GM23248 (cell line): ENCODE measurements around the gene FRAT1. TPM values are rescaled to one million over a fixed set of nuclear protein-coding genes. Genes with fewer than 3 reads are reported as not detected.

Source experiments
- DNase-seq: peaks from one replicate; pipeline ENCODE4 v3.0.0-alpha.2; 2015
- H2AFZ ChIP-seq: fragments of 200-600 bp; sonication (generic); 2 replicates; pipeline ENCODE4 v1.6.1; 2016; ENCODE audit warnings: antibody characterized with exemption
- H3F3A ChIP-seq: fragments of 200-600 bp; sonication (generic); 2 replicates; pipeline ENCODE4 v1.6.1; 2016; ENCODE audit warnings: mild to moderate bottlenecking, antibody characterized with exemption, mixed run types; ENCODE audit not compliant: insufficient read depth
- H3K27ac ChIP-seq: fragments of 200-600 bp; sonication (generic); 2 replicates; pipeline ENCODE4 v1.5.1; 2016; ENCODE audit warnings: mild to moderate bottlenecking
- H3K27me3 ChIP-seq: fragments of 200-600 bp; sonication (generic); replicated peaks from 2 replicates; pipeline ENCODE4 v1.6.1; 2016; ENCODE audit warnings: mild to moderate bottlenecking; ENCODE audit not compliant: insufficient read depth
- H3K36me3 ChIP-seq: fragments of 200-600 bp; sonication (generic); 2 replicates; pipeline ENCODE4 v1.6.1; 2016; ENCODE audit warnings: low read depth, mild to moderate bottlenecking
- H3K4me1 ChIP-seq: fragments of 200-600 bp; sonication (generic); 2 replicates; pipeline ENCODE4 v1.6.1; 2016; ENCODE audit warnings: mild to moderate bottlenecking; ENCODE audit not compliant: insufficient read depth
- H3K4me2 ChIP-seq: fragments of 200-600 bp; sonication (generic); one replicate; pipeline ENCODE4 v1.6.1; 2016; ENCODE audit warnings: mild to moderate bottlenecking; ENCODE audit not compliant: unreplicated experiment
- H3K4me3 ChIP-seq: fragments of 200-600 bp; sonication (generic); 2 replicates; pipeline ENCODE4 v1.5.1; 2016; ENCODE audit warnings: mild to moderate bottlenecking
- H3K79me2 ChIP-seq: fragments of 200-600 bp; sonication (generic); 2 replicates; pipeline ENCODE4 v1.6.1; 2016; ENCODE audit warnings: mild to moderate bottlenecking; ENCODE audit not compliant: insufficient read depth
- H3K9ac ChIP-seq: fragments of 200-600 bp; sonication (generic); 2 replicates; pipeline ENCODE4 v1.6.1; 2016; ENCODE audit warnings: mild to moderate bottlenecking
- H3K9me2 ChIP-seq: fragments of 200-600 bp; sonication (generic); 2 replicates; pipeline ENCODE4 v1.6.1; 2016; ENCODE audit warnings: mixed run types, mild to moderate bottlenecking, moderate library complexity; ENCODE audit not compliant: insufficient read depth
- H3K9me3 ChIP-seq: fragments of 200-600 bp; sonication (generic); one replicate; pipeline ENCODE4 v1.6.1; 2017; ENCODE audit warnings: low read depth
- H4K20me1 ChIP-seq: fragments of 200-600 bp; sonication (generic); 2 replicates; pipeline ENCODE4 v1.6.0; 2016; ENCODE audit not compliant: insufficient read depth
- EZH2 ChIP-seq: fragments of 200-600 bp; sonication (generic); IDR thresholded peaks from 2 replicates; pipeline ENCODE4 v1.6.1; 2018; ENCODE audit warnings: antibody characterized with exemption, mild to moderate bottlenecking; ENCODE audit not compliant: insufficient read depth, poor library complexity, severe bottlenecking
- EZH2phosphoT487 ChIP-seq: fragments of 200-600 bp; sonication (generic); IDR thresholded peaks from 2 replicates; pipeline ENCODE4 v1.6.1; 2018; ENCODE audit warnings: antibody characterized with exemption, moderate library complexity, mild to moderate bottlenecking, low read depth; ENCODE audit not compliant: insufficient read depth
- WGBS, 2 experiments: methylation state at CpG; one replicate each; pipeline ENCODE4 v1.1.6; 2015 to 2017; ENCODE audit warnings: low lambda C conversion rate in 2 of 2, low coverage in 1 of 2; ENCODE audit errors: missing lambda C conversion rate in 2 of 2; 5-methylcytosine and 5-hydroxymethylcytosine counted together
- in situ Hi-C: fragments of 300-500 bp; cut with MboI; formaldehyde crosslinking; loops from 2 replicates; pipeline ENCODE4 v1.15.0; 2020
- polyA plus RNA-seq: library from polyadenylated mRNA; unstranded; fragments of >200 nt; fragmentation: Nextera tagmentation; extraction: Ambion mirVana; gene quantifications from 2 replicates; pipeline ENCODE4 v1.2.1, GENCODE V29; 2016
- total RNA-seq: library from RNA; depleted of rRNA; stranded (reverse); fragments of >200 nt; shearing (Covaris generic); gene quantifications from 2 replicates; pipeline ENCODE4 v1.2.3, GENCODE V29; 2014

Gene FRAT1
- total and polyA plus RNA-seq, 2 experiments from 2014 or later, result 0.44 to 1.8 TPM

DNA sequence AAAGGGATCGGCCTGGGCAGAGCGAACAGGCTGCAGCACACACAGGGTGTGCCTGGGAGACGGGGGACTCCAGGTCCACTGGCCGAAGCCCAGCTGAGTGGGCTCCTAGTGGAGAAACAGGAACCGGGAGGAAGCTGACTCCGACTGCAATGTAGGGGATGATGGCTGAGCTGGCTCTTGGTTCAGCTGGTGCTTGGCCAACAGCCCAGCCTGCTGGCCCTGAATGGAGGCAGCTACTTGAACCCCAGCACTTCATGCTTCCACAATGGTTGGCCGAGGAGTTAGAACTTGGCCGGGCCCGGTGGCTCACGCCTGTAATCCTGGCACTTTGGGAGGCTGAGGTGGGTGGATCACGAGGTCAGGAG lies 42.4 kb downstream of the FRAT1 start:
- TF ChIP-seq EZH2phosphoT487 (no peak), EZH2 (no peak)
- Histone ChIP-seq H3K9me3 (no peaks in the 10 kb centered on the region), H2AFZ (no peak overlapping the region), H3K27ac (no peak overlapping the region), H3K9ac (no peak overlapping the region), H3F3A (no peaks in the 10 kb centered on the region), H4K20me1 (no peaks in the 10 kb centered on the region), H3K36me3 (no peaks in the 10 kb centered on the region), H3K4me1 (no peaks in the 10 kb centered on the region), H3K4me2 (no peak overlapping the region), H3K79me2 (no peaks in the 10 kb centered on the region), H3K9me2 (no peaks in the 10 kb centered on the region), H3K4me3 (no peak overlapping the region), H3K27me3 (no peaks in the 10 kb centered on the region)
- WGBS, 2 experiments, result 83 to 84% methylated on average over 11 of the region's 11 CpGs
- DNase-seq, result no peak
- in situ Hi-C loops, result no loop called here

GRCh38 chr10:97362310-97363033 lies 43.4 kb downstream of the FRAT1 start:
- Histone ChIP-seq H3K36me3 (no peaks in the 10 kb centered on the region), H3K9me2 (no peaks in the 10 kb centered on the region), H3K27me3 (no peaks in the 10 kb centered on the region), H3K4me3 (no peak overlapping the region), H3K79me2 (no peaks in the 10 kb centered on the region), H4K20me1 (no peaks in the 10 kb centered on the region), H3K9me3 (no peaks in the 10 kb centered on the region), H3K9ac (no peak overlapping the region), H3F3A (no peaks in the 10 kb centered on the region), H3K4me2 (no peak overlapping the region), H3K27ac (no peak overlapping the region), H2AFZ (no peak overlapping the region), H3K4me1 (no peaks in the 10 kb centered on the region)
- TF ChIP-seq EZH2phosphoT487 (no peak), EZH2 (no peak)
- no peak for DNase-seq
- WGBS, 2 experiments, result 85 to 86% methylated on average over 11 of the region's 11 CpGs
- in situ Hi-C loops, result no loop called here

- H3K27ac ChIP-seq, result no peak overlapping the region
Measured at GRCh38 chr10:97363071-97363470, 44.0 kb downstream of the FRAT1 start.

DNA sequence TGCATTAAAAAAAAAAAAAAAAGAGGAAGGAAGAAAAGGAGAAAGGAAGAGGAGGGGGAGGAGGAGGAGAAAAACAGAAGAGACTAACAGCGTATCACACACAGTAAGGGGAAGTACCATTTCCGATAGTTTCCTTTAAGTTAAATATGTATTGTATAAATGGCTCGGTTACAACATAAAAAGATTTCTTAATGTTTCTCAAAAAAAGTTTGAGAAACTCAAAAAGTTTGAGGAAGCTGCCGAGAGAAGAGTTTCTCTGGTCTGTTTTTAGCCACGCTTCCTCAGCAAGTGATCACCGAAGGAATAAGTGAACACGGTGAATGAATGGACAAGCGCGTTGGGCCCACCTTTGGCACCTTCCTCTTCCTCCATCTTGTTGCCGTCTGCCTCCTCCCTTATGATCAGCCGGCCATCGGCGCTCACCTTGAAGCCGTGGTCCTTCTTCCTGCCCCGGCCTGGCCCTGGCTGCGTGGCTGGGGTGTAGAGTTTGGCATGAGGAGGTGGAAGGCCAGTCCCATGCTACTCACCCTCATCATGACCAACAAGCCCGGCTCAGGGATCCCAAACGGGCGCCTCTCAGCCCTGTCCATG lies 46.8 kb downstream of the FRAT1 start:
- Histone ChIP-seq H3K9me3 (no peaks in the 10 kb centered on the region), H3K36me3 (no peaks in the 10 kb centered on the region), H3F3A (no peaks in the 10 kb centered on the region), H3K4me1 (no peaks in the 10 kb centered on the region), H2AFZ (no peak overlapping the region), H3K4me2 (no peak overlapping the region), H3K27me3 (no peaks in the 10 kb centered on the region), H3K4me3 (no peak overlapping the region), H3K9ac (no peak overlapping the region), H4K20me1 (no peaks in the 10 kb centered on the region), H3K79me2 (no peaks in the 10 kb centered on the region), H3K9me2 (no peaks in the 10 kb centered on the region), H3K27ac (no peak overlapping the region)
- no peak for DNase-seq
- 95 to 96% methylated on average over 19 of the region's 19 CpGs for WGBS, 2 experiments
- in situ Hi-C loops, result no loop called here
- TF ChIP-seq EZH2phosphoT487 (no peak), EZH2 (no peak)

More at GRCh38 chr10:97363071-97363470, 44.0 kb downstream of the FRAT1 start:
- H4K20me1 ChIP-seq, result no peaks in the 10 kb centered on the region
- WGBS, 2 experiments, result 94 to 98% methylated on average over 4 of the region's 4 CpGs
- TF ChIP-seq EZH2phosphoT487 (no peak), EZH2 (no peak)
- no peak overlapping the region for H3K9ac ChIP-seq
- no peaks in the 10 kb centered on the region for H3K9me2 ChIP-seq
- H3K4me1 ChIP-seq, result no peaks in the 10 kb centered on the region
- H3K27me3 ChIP-seq, result no peaks in the 10 kb centered on the region
- H3K36me3 ChIP-seq, result no peaks in the 10 kb centered on the region
- H2AFZ ChIP-seq, result no peak overlapping the region
- in situ Hi-C loops, result no loop called here
- H3K79me2 ChIP-seq, result no peaks in the 10 kb centered on the region
- no peak for DNase-seq
- no peak overlapping the region for H3K4me2 ChIP-seq
- no peak overlapping the region for H3K4me3 ChIP-seq
- H3F3A ChIP-seq, result no peaks in the 10 kb centered on the region
- no peaks in the 10 kb centered on the region for H3K9me3 ChIP-seq
